Immature natural killer cell (primary cell): Measurements from ENCODE around the gene STAM. TPM values are rescaled to one million over a fixed set of nuclear protein-coding genes. Genes with fewer than 3 reads are reported as not detected.
A peak's percentile ranks its signal among the peaks of the same experiment; 100 is the strongest.

ENCODE experiments used
- DNase-seq, 3 donors: peaks; one replicate each; pipeline ENCODE4 v3.0.0; 2022; ENCODE audit warnings: mixed read lengths in 1 of 3
- H3K27ac Mint-ChIP-seq, 6 donors: one replicate each; pipeline ENCODE4 v1.8.0; 2020; ENCODE audit warnings: mixed read lengths in 6 of 6, mild to moderate bottlenecking in 5 of 6, inconsistent platforms in 4 of 6, moderate library complexity in 3 of 6
- H3K27me3 Mint-ChIP-seq, 3 donors: one replicate each; pipeline ENCODE4 v1.8.0; 2020 to 2021; ENCODE audit warnings: low read depth in 3 of 3, mild to moderate bottlenecking in 3 of 3, mixed read lengths in 3 of 3, moderate library complexity in 3 of 3, inconsistent platforms in 1 of 3
- H3K36me3 Mint-ChIP-seq, 3 donors: one replicate each; pipeline ENCODE4 v1.8.0; 2020; ENCODE audit warnings: mixed read lengths in 3 of 3, inconsistent platforms in 2 of 3, mild to moderate bottlenecking in 2 of 3
- H3K4me1 Mint-ChIP-seq, 2 donors: one replicate each; pipeline ENCODE4 v1.8.0; 2020; ENCODE audit warnings: inconsistent platforms in 2 of 2, mild to moderate bottlenecking in 2 of 2, mixed read lengths in 2 of 2, moderate library complexity in 1 of 2
- H3K4me3 Mint-ChIP-seq, 5 donors: one replicate each; pipeline ENCODE4 v1.8.0; 2020; ENCODE audit warnings: mild to moderate bottlenecking in 5 of 5, mixed read lengths in 5 of 5, inconsistent platforms in 3 of 5, moderate library complexity in 3 of 5
- H3K9me3 Mint-ChIP-seq, 6 donors: one replicate each; pipeline ENCODE4 v1.8.0; 2020; ENCODE audit warnings: mild to moderate bottlenecking in 6 of 6, mixed read lengths in 6 of 6, inconsistent platforms in 4 of 6, moderate library complexity in 3 of 6
- polyA plus RNA-seq, 3 donors: library from polyadenylated mRNA; unstranded; fragments of 300-500 nt; fragmentation: Illumina TruSeq; gene quantifications; one replicate each; pipeline ENCODE4 v1.2.3, GENCODE V29; 2021

STAM gene
- polyA plus RNA-seq, 3 donors from 2014 or later = 7.3 to 10.0 (median 7.9) TPM

DNA sequence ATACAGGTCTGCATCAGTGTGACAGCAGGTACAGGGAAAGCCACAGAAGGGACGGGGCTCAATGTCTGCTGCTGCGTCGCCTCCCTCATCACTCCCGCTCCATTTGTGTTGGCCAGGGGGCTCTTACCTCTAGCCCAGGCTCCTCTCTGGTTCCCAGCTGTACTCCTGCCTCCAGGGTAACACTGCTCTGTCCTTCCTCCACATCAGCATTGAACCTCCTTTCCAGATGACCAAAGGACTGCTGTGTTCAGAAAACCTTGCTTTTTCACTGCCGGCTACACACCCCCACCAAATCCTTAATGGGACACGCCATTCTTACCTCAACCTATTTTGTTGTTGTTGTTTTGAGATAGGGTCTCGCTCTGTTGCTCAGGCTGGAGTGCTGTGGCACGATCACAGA, 105.9 kb downstream of the STAM start:
- no peak overlapping the region for H3K27ac Mint-ChIP-seq
- H3K9me3 Mint-ChIP-seq = no peaks in the 10 kb centered on the region
- no peak for DNase-seq
- peaks cover 2% of the 10 kb centered on the region in 3 donors for H3K27me3 Mint-ChIP-seq
- H3K4me3 Mint-ChIP-seq = no peak overlapping the region
- peaks cover 0 to 2% of the 10 kb centered on the region in 2 donors for H3K4me1 Mint-ChIP-seq
- H3K36me3 Mint-ChIP-seq = peaks cover 0 to 5% (median 0%) of the 10 kb centered on the region in 3 donors

DNA sequence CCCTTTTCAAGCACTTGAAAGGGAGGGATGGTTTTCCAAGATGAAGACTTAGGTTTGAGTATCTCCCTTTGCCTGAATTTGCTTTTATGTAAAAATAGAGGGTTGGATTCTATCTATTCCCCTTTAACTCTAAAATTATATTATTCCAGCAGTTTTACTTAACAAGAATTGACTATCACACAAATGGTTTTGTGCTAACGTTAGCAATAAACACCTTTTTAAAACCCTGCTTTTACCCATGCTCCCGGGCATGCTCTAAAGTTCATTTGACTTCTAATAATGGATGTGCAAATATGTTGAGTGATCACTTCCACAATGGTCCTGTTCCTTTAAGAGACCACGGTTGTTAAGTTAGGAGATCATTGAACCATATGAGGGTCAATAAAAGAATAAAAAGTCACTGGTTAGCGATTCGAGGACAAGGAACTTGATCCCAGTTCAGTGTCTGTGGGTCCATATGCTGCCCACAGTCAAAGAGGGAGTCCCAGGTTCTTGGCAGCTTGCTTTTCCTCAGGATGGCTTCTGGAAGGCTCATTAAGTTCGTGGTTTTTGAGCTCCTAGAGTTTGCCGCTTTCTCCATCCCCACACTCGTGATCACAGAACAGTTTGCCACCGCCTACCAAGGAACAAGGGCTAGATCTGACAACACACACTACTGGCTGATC, 108.0 kb downstream of the STAM start, which contains the start of gene TMEM236:
Gene TMEM236 (plus strand): TSS at position 421 of the 665 bp plus-strand sequence. CDS start 95 bp downstream, at position 516.
- H3K36me3 Mint-ChIP-seq = peaks cover 0 to 5% (median 0%) of the 10 kb centered on the region in 3 donors
- DNase-seq = no peak
- H3K4me3 Mint-ChIP-seq = no peak within 1 kb of the TSS
- peaks cover 5 to 8% of the 10 kb centered on the region in 2 donors for H3K4me1 Mint-ChIP-seq
- H3K9me3 Mint-ChIP-seq = no peaks in the 10 kb centered on the region
- H3K27ac Mint-ChIP-seq = no peak within 1 kb of the TSS
- H3K27me3 Mint-ChIP-seq = peaks cover 2% of the 10 kb centered on the region in 3 donors

DNA sequence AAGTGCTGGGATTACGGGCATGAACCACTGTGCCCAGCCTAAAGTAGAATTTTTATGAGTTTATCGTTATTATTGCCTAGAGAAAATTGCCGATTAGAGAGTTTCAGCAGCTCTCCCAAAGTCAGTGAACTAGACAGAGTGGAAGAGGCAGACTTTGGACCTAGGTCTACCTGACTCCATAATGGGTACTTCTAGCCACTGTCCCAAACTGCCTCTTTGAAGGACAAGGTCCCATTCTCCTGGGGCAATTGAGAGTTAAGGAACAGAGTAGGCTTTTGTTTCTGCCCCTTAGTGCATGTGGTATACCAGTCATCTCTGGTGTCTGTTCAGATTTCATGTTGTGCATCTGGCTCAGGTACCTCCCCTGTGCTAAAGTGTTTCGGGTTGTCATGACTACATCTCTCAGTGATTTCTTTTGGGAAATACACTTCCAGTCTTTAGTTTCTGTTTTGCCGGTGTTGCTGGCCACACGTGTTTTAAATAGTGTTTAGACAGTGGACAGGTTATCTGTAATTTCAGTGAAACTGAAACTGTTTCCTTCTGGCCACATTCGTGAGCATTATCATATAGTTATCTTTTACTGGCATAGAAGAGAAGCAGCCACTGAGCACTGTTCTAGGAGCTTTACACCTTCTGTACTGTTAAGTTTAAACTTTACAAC, 112.7 kb downstream of the STAM start:
- peaks cover 0 to 4% (median 3%) of the 10 kb centered on the region in 3 donors for H3K27me3 Mint-ChIP-seq
- peak; percentile 22 to 38 (median 31) for DNase-seq
- peak overlapping the region in 4 of 6 donors; percentile 35 to 79 (median 64) for H3K27ac Mint-ChIP-seq
- H3K4me1 Mint-ChIP-seq = peaks cover 9 to 13% of the 10 kb centered on the region in 2 donors
- H3K36me3 Mint-ChIP-seq = no peaks in the 10 kb centered on the region
- peak overlapping the region; percentile 26 to 72 (median 61) for H3K4me3 Mint-ChIP-seq
- no peaks in the 10 kb centered on the region for H3K9me3 Mint-ChIP-seq

DNA sequence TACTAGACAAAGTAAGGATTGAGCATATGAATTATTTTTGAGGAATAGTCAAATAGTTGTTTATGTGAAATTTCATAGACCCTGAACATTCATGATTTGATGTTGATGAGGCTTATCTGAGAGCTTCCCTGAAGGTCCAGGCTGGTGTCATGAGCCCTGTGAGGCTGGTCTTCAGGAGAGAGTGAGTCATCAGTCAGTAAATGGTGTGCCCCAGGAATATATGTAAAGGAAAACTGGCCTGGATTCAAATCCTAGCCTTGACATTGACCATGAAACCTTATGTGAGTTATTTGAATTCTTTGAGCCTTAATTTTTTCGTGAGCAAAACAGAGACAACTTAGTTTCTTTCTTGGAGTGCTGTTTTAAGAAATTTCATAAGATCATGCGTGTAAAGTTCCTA, 114.2 kb downstream of the STAM start:
- no peaks in the 10 kb centered on the region for H3K9me3 Mint-ChIP-seq
- peaks cover 0 to 4% (median 1%) of the 10 kb centered on the region in 3 donors for H3K27me3 Mint-ChIP-seq
- H3K4me3 Mint-ChIP-seq = no peak overlapping the region
- no peaks in the 10 kb centered on the region for H3K36me3 Mint-ChIP-seq
- no peak overlapping the region for H3K27ac Mint-ChIP-seq
- peaks cover 9 to 13% of the 10 kb centered on the region in 2 donors for H3K4me1 Mint-ChIP-seq
- no peak for DNase-seq

DNA sequence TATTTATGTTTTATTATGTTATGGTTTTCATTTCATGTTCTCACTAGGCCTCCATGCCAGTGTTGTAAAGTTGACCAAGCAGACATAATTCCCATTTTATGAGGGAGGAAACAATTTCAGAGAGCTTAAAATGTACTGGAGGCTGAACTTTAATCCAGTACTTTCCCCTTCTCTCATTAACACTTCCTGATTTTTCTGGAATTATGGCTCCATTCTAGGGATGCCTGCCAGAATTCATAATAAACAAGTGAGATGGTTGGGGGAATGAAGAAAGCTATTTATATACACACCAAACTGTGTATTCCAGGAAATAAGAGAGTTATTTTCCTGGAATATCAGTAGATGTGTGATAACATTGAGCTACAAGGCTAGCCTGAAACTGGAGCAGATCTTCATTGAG, 114.9 kb downstream of the STAM start:
- no peak for DNase-seq
- Mint-ChIP-seq H3K27ac (no peak overlapping the region), H3K27me3 (peaks cover 0 to 3% (median 1%) of the 10 kb centered on the region in 3 donors), H3K9me3 (no peaks in the 10 kb centered on the region), H3K36me3 (no peaks in the 10 kb centered on the region), H3K4me3 (no peak overlapping the region), H3K4me1 (peaks cover 9 to 13% of the 10 kb centered on the region in 2 donors)

DNA sequence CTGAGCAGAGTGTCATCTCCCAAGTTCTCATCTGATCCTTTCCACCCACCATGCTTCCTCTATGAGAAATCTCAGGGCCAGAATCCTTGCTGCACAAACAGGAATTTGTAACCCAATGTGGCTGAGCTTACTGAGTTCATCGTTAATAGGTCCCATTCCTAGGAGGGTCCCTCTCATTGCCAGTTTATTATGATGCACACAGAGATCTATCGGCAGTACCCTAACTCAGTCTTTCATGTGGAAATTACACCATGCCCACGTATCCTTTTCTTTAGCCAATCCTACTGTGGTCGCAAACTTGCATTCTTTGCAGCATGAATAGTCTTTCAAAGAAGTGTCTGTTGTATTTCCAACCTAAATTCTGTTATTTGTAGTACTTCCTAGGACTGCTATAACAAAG, 120.2 kb downstream of the STAM start:
- Mint-ChIP-seq H3K27ac (no peak overlapping the region), H3K9me3 (no peaks in the 10 kb centered on the region), H3K4me1 (no peaks in the 10 kb centered on the region), H3K4me3 (no peak overlapping the region), H3K36me3 (no peaks in the 10 kb centered on the region), H3K27me3 (peaks cover 1 to 5% (median 3%) of the 10 kb centered on the region in 3 donors)
- DNase-seq = no peak

DNA sequence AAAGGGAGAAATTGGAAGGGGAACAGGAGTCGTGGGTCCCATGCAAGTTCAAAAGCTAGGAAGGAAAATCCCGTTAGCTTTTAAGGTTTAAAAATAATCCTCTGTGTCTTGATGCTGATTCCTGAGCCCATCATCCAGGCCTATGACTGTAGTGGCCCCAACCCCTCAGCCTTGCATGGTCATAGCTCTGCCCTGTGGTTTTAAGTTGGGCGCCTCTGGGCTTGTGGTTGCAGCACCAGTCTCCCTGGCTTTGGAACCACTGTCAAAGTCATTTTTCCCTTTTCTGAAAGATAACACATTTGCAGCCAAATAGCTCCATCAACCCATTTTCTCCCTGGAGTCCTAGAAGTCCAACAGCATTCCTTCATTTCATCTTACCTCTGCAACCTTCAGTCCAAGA, 121.7 kb downstream of the STAM start:
- no peak overlapping the region for H3K4me3 Mint-ChIP-seq

More for the DNA sequence above, 121.7 kb downstream of the STAM start:
- Mint-ChIP-seq H3K27ac (no peak overlapping the region), H3K4me1 (no peaks in the 10 kb centered on the region), H3K9me3 (no peaks in the 10 kb centered on the region), H3K36me3 (no peaks in the 10 kb centered on the region), H3K27me3 (peaks cover 0 to 9% (median 1%) of the 10 kb centered on the region in 3 donors)
- DNase-seq = no peak

Other genes with a start within 250 kb of the STAM start
- 10 to 100 TPM in 2 of 3 donors, 1 to 10 TPM in 1; 2.1 to 19.0 (median 16.4) TPM for gene ST8SIA6, start 189.6 kb upstream of the STAM start, polyA plus RNA-seq
- gene HACD1, start 26.8 kb upstream of the STAM start, polyA plus RNA-seq = 1 to 10 TPM in 2 of 3 donors, under 1 TPM in 1; 0.47 to 5.3 (median 1.9) TPM
- gene TMEM236, start 108.0 kb downstream of the STAM start, polyA plus RNA-seq = under 1 TPM in 1 of 3 donors, not detected in 2; 0.07 TPM
- gene MRC1, start 165.2 kb downstream of the STAM start, polyA plus RNA-seq = not detected